ENCODE measurements around the gene TPX2. TPM values are rescaled to one million over a fixed set of nuclear protein-coding genes. Genes with fewer than 3 reads are reported as not detected.

Gene TPX2
- polyA plus RNA-seq, 1 of the 3 experiments (the other 2 are of a cell fraction): 17.1 TPM

- H3K79me2 ChIP-seq (ENCODE audit: insufficient read depth): peaks cover 97% of the 10 kb centered on the region
- CTCF ChIA-PET: interaction anchor here (0.7 to 1.4 kb wide), 4 partner anchors 22 to 139 kb away, joined by 3 to 6 read pairs (median 3); no protein-coding TSS in a partner anchor
- H3K4me2 ChIP-seq: no peak overlapping the region
- no peaks in the 10 kb centered on the region for H3K27me3 ChIP-seq (ENCODE audit: insufficient read depth)
- H3K9ac ChIP-seq: no peak overlapping the region
- TF ChIP-seq SIN3A (IDR thresholded peaks at IDR 0.05; ENCODE audit: borderline replicate concordance, low read depth, low read length): no peak
- no peak for TF ChIP-seq MEF2A (IDR thresholded peaks at IDR 0.05; ENCODE audit: borderline replicate concordance, low read depth)
- no peak for TF ChIP-seq GABPA (IDR thresholded peaks at IDR 0.05; ENCODE audit: low read depth)
- no peak for TF ChIP-seq FOXJ3 (CRISPR knock-in tag; IDR thresholded peaks at IDR 0.05)
- TF ChIP-seq POLR2AphosphoS5 (IDR thresholded peaks at IDR 0.05; ENCODE audit: low read depth, low read length): no peak
- TF ChIP-seq FOXM1 (IDR thresholded peaks at IDR 0.05; ENCODE audit: low read depth): no peak
- no peak for TF ChIP-seq YY1 (IDR thresholded peaks at IDR 0.05; ENCODE audit: low read depth)
- TF ChIP-seq GATA2 (CRISPR knock-in tag; IDR thresholded peaks at IDR 0.05): no peak
- no peak for TF ChIP-seq MAX (IDR thresholded peaks at IDR 0.05; ENCODE audit: low read depth)
- H3F3A ChIP-seq (replicated peaks; ENCODE audit: insufficient read depth): peaks cover 54% of the 10 kb centered on the region
- 96% methylated on average over 1 of the region's 1 CpG for WGBS (ENCODE audit: low lambda C conversion rate)
- H3K4me1 ChIP-seq (ENCODE audit: control insufficient read depth in 1 of 2, insufficient read depth in 2 of 2, low read depth in 1 of 2, low read length in 1 of 2): peaks cover 3 to 29% of the 10 kb centered on the region in 2 experiments; a peak in 3 of 4 replicates
- H3K4me3 ChIP-seq (ENCODE audit: low read depth in 2 of 2, low read length in 1 of 2): no peak overlapping the region
- H4K20me1 ChIP-seq (ENCODE audit: insufficient read depth): no peaks in the 10 kb centered on the region
- no peaks in the 10 kb centered on the region for H3K9me2 ChIP-seq
- no peak overlapping the region for H2AFZ ChIP-seq (ENCODE audit: low read depth)
- DNase-seq: no peak
- H3K27ac ChIP-seq (ENCODE audit: low read depth in 2 of 2, low read length in 1 of 2): peak overlapping the region in 1 of 2 experiments; percentile 92; a peak in 1 of 4 replicates
- POLR2A ChIA-PET: no interaction called here
- peaks cover 13 to 36% of the 10 kb centered on the region in 2 experiments for H3K36me3 ChIP-seq (replicated peaks in 1 of 2; ENCODE audit: control insufficient read depth in 1 of 2, insufficient read depth in 2 of 2, low read length in 1 of 2)
- no peaks in the 10 kb centered on the region for H3K9me3 ChIP-seq
These were observed 37.5 kb upstream of the TPX2 start for GRCh38 chr20:31701591-31701990.

- peak overlapping the region; percentile 35 to 80; a peak in 3 of 4 replicates for H3K27ac ChIP-seq (ENCODE audit: low read depth in 2 of 2, low read length in 1 of 2)
- H4K20me1 ChIP-seq (ENCODE audit: insufficient read depth): no peaks in the 10 kb centered on the region
- peaks cover 100% of the 10 kb centered on the region for H3K79me2 ChIP-seq (ENCODE audit: insufficient read depth)
- peak overlapping the region; percentile 13; the same call in 1 of the 2 replicates for H3K4me2 ChIP-seq
- H3K4me1 ChIP-seq (ENCODE audit: control insufficient read depth in 1 of 2, insufficient read depth in 2 of 2, low read depth in 1 of 2, low read length in 1 of 2): peaks cover under 1 to 14% of the 10 kb centered on the region in 2 experiments; a peak in 3 of 4 replicates
- peaks cover 34 to 45% of the 10 kb centered on the region in 2 experiments for H3K36me3 ChIP-seq (replicated peaks in 1 of 2; ENCODE audit: control insufficient read depth in 1 of 2, insufficient read depth in 2 of 2, low read length in 1 of 2)
- ChIA-PET POLR2A (no interaction called here), CTCF (interaction anchor here (4.6 kb wide), 1 partner anchor 19 kb away, joined by 18 read pairs; the partner anchor contains the start of gene BCL2L1)
- no peak overlapping the region for H3K4me3 ChIP-seq (ENCODE audit: low read depth in 2 of 2, low read length in 1 of 2)
- H3K9me3 ChIP-seq: no peaks in the 10 kb centered on the region
- no peak overlapping the region for H2AFZ ChIP-seq (ENCODE audit: low read depth)
- peak overlapping the region; percentile 28 for H3K9ac ChIP-seq
- no peak for DNase-seq
- no peaks in the 10 kb centered on the region for H3K27me3 ChIP-seq (ENCODE audit: insufficient read depth)
- H3F3A ChIP-seq (replicated peaks; ENCODE audit: insufficient read depth): peaks cover 48% of the 10 kb centered on the region
- no peaks in the 10 kb centered on the region for H3K9me2 ChIP-seq
- 73% methylated on average over 11 of the region's 11 CpGs for WGBS (ENCODE audit: low lambda C conversion rate)
- TF ChIP-seq TCF12 (IDR thresholded peaks at IDR 0.05): peak; percentile 73
- TF ChIP-seq PBX3 (IDR thresholded peaks at IDR 0.05): no peak
- no peak for TF ChIP-seq USF1 (IDR thresholded peaks at IDR 0.05; ENCODE audit: borderline replicate concordance, low read depth)
- no peak for TF ChIP-seq RCOR1 (IDR thresholded peaks at IDR 0.05; ENCODE audit: low read length)
- no peak for TF ChIP-seq IRF3 (IDR thresholded peaks at IDR 0.05; ENCODE audit: low read depth, low read length)
- peak; percentile 43; the same call in 1 of the 2 replicates for TF ChIP-seq FOSL2 (IDR thresholded peaks at IDR 0.05; ENCODE audit: borderline replicate concordance, low read depth)
- TF ChIP-seq EZH2phosphoT487 (IDR thresholded peaks at IDR 0.05; ENCODE audit: borderline replicate concordance, low read depth): no peak
- peak; percentile 63 for TF ChIP-seq NFIC (IDR thresholded peaks at IDR 0.05; ENCODE audit: borderline replicate concordance)
- TF ChIP-seq MEF2A (IDR thresholded peaks at IDR 0.05; ENCODE audit: borderline replicate concordance, low read depth): no peak
- no peak for TF ChIP-seq FOXJ3 (CRISPR knock-in tag; IDR thresholded peaks at IDR 0.05)
- no peak for TF ChIP-seq MXI1 (IDR thresholded peaks at IDR 0.05; ENCODE audit: low read depth, low read length)
- TF ChIP-seq CHD2 (IDR thresholded peaks at IDR 0.05; ENCODE audit: low read length, partially characterized antibody): no peak
- peak; percentile 71; the same call in 1 of the 2 replicates for TF ChIP-seq TEAD4 (IDR thresholded peaks at IDR 0.05; ENCODE audit: borderline replicate concordance, insufficient read depth)
- peak; percentile 33; the same call in 1 of the 2 replicates for TF ChIP-seq RXRA (IDR thresholded peaks at IDR 0.05; ENCODE audit: borderline replicate concordance, low read depth)
- no peak for TF ChIP-seq GATA2 (CRISPR knock-in tag; IDR thresholded peaks at IDR 0.05)
- no peak; the same call in 1 of the 2 replicates for TF ChIP-seq POLR2AphosphoS5 (IDR thresholded peaks at IDR 0.05; ENCODE audit: low read depth, low read length)
These were observed 34.6 kb upstream of the TPX2 start for GRCh38 chr20:31704225-31705119.
